Measurements from ENCODE around the gene BDH1.
A peak's percentile ranks its signal among the peaks of the same experiment; 100 is the strongest.

BDH1 gene

DNA sequence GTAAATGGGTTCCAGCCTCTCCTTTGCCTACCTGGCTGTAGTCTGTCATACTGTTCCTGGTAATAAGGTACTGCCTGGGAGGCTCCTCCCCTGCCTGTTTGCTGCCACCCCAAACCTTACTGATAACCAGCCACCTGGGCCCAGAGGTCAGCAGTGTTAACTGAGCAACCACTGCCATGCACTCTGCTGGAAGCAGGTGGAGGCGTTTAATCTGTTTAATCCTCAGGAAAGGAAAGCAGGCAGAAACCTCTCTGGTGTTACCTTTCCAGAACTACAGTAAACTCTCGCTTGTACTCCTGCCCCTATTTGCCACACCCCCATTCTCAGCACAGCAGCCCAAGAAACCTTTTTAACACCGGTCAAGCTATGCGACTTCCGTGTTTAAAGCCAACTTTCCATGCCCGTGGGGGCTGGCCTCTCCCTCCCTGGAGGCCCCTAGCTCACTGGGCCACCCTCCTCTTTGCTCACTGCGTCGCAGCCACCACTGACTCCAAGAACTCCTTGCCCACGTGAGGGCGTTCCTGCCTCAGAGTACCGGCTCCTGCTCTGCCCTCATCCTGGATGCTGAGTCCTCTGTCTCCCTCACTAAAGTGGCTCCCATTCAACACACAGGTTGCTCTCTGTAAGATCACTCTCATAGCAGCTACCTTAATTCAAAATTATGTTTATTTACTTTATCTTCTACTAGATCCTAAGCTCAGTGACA is 8.3 kb downstream of the BDH1 start:
- DNase-seq (ENCODE audit: low spot score): no peak

- no peak for DNase-seq (ENCODE audit: low spot score)
These were observed 9.3 kb downstream of the BDH1 start for GRCh38 chr3:197546307-197547085.

GRCh38 chr3:197545571-197545970 is 10.2 kb downstream of the BDH1 start:
- DNase-seq (ENCODE audit: low spot score): no peak

DNA sequence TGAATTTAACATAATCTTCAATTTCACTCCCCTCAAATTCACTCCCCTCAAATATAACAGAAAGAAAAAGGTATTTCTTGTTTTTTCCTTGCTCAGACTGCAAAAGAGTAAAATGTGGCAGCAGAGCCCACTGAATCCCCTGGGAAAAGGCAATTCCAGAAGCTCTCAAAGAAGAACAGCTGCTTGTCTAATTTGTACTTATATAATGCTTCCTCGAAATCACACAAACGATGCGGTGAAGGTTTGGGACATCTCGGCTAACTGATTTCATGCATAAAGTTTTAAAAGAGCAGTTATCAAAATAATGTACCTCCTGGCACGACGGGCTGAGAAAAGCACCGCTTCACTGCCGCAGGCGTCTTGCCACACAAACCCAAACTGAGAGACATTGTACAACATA is 10.7 kb downstream of the BDH1 start:
- DNase-seq (ENCODE audit: low spot score): no peak

DNA sequence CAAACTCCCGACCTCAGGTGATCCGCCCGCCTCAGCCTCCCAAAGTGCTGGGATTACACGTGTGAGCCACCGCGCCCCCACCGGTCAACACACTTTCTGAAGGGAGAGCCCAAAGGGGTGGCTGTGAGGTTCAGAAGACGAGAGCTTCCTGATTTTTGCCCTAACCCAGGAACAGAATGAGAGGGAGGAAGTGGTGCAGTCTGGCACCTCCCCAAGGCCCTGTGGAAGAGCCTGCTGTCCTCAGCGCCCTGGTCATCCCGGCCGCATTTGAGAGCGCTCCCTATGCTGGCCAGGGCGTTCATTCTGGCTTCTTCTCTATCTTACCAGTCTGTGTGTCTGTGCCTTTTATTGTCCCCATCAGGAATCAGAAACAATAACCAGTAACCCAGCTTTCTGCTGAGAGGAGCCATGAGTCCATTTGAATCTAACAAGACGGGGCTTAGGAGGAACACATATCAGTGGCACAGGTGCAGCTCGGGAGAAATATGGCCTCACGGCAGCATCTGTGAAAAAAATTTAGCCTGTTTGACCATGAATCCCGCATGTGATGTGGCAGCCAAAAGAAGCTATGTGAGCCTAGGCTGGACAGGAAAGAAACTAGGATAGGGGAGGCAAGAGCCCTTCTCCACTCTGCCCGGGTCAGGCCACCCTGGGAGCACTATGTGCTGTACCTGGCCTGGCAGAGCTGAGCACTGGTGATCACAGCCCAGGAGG is 12.9 kb downstream of the BDH1 start:
- no peak for DNase-seq (ENCODE audit: low spot score)

GRCh38 chr3:197541756-197542539 is 13.8 kb downstream of the BDH1 start:
- peak; percentile 80 for DNase-seq (ENCODE audit: low spot score)

DNA sequence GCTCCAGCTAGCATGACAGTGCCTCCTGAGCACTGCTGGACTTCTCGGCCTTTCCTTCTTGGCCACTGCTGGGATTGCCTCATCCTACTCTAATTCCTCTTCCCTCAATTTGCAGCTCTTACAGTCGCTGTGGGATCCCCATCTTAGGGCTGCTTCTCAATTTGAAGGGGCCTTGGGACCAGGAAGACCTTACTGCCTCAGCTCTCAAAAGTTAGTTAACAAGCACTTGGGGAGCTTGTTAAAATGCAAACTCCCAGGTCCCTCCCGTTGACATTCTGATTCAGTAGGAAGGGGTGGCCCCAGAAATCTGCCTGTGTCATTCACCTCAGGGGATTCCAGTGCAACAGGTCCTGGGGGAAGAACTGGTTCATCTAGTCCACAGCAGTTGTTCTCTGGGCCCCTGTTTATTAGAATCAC is 14.8 kb downstream of the BDH1 start:
- no peak for DNase-seq (ENCODE audit: low spot score)

- no peak for DNase-seq (ENCODE audit: low spot score)
These were observed 16.1 kb downstream of the BDH1 start for GRCh38 chr3:197539651-197540051.

GRCh38 chr3:197533927-197534725 is 21.6 kb downstream of the BDH1 start:
- no peak for DNase-seq (ENCODE audit: low spot score)

- no peak for DNase-seq (ENCODE audit: low spot score)
These were observed 22.4 kb downstream of the BDH1 start for GRCh38 chr3:197533396-197533795.

DNA sequence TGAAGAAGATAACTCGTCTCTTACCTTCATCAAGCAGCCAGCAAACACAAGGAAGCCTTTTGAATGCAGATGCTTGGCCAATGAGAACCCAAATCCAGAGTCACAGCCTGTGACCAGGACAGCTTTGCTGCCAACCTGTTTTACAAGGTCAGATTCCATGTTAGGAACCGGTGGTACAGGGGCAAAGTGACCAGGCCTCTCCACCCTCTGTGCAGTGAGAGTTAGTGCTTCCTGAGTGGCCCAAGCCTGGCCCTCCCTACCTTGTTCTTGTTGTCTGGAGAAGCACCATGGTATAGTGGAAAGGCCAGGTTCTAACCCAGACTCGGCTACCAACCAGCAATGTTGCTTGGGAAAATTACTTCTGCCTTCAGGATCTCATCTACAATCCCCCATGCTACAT is 23.4 kb downstream of the BDH1 start:
- no peak for DNase-seq (ENCODE audit: low spot score)

DNA sequence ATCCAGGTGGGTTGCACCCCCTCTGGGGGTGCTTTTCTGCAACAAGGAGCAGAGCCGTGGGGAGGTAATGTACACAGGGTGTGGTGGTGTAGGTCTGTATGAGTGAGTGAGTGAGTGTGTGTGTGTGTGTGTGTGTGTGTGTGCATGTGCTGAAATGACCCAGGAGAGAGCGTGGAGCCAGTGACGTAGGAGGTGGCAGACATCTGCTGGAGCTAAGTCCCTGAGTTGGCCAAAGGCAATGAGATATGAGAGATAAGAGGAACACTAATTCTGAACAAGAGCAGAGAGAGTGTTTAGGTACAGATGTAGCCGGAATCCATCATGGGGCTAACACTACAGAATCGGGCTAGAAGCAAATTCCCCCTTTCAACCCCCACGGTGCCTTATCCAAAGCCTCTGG is 27.6 kb downstream of the BDH1 start:
- no peak for DNase-seq (ENCODE audit: low spot score)

DNA sequence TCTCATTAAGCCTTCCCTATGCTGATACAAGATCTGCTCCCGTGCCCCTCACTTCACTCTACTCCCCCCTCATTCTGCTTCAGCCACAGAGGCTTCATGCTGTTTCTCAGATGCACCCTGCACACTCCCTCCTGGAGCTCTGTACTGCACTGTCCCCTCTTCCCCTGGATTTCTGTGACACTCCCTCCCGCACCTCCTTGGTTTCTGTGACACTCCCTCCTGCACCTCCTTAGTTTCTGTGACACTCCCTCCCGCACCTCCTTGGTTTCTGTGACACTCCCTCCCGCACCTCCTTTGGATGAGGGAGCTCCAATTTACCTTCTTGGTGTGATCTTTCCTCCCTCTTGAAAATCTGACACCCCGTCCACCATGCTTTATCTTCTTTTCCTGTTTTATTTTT is 28.2 kb downstream of the BDH1 start:
- DNase-seq (ENCODE audit: low spot score): no peak

DNA sequence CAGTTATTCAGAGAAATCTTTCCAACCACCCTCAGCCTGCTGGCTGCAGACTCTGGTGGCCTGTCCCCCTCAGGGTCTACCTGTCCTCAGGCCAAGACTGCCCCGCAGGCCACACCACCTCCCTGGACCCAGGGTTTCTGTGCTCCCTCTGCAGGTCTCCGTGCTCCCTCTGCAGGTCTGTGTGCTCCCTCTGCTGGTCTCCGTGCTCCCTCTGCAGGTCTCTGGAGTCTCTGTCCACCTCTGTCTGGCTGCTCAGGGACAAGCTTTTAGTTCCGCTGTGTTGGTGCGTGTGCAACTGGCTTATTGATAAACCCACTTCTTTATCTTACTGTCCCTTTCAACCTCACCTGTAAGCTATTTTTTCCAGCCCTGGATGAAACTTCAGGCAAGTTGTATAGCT is 30.1 kb downstream of the BDH1 start:
- DNase-seq (ENCODE audit: low spot score): no peak

DNA sequence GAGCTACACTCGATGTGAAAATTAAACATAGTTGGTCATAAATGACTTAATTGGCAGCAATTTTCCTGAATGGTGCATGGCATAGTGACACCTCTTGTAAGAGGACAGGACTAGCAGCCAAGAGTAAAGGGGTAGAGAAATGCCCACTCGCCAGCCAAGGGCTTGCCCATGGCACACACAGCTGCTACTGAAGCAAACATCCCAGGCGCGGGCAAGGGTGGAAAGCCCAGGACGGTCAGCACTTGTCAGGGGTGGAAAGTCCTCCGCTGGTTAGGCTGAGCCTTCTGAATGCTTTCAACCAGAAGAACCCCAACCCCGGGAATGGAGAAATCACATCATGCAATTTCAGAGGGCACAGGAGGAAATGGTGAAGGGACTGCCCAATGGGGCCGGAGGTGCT is 31.6 kb downstream of the BDH1 start:
- no peak for DNase-seq (ENCODE audit: low spot score)

DNA sequence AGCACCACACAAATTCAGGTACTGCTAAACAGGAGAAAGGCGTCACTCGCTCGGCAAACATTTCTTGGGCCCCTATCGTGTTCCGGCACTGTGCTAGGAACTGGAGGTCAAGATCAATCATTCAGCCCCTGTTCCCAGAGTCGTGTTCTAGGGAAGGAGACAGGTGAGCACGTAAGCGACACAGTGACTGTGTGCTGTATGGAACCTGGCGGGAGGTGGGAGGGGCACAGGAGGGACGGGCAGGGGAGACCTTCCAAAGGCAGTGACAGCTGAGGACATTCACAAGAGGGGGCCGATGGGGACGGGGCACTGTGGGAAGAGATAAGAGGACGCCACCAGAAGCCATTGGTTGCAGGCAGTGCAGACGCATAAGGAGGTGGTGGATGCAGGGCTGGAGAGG is 32.2 kb downstream of the BDH1 start:
- DNase-seq (ENCODE audit: low spot score): no peak

- DNase-seq (ENCODE audit: low spot score): no peak
These were observed 32.8 kb downstream of the BDH1 start for GRCh38 chr3:197522881-197523441.

DNA sequence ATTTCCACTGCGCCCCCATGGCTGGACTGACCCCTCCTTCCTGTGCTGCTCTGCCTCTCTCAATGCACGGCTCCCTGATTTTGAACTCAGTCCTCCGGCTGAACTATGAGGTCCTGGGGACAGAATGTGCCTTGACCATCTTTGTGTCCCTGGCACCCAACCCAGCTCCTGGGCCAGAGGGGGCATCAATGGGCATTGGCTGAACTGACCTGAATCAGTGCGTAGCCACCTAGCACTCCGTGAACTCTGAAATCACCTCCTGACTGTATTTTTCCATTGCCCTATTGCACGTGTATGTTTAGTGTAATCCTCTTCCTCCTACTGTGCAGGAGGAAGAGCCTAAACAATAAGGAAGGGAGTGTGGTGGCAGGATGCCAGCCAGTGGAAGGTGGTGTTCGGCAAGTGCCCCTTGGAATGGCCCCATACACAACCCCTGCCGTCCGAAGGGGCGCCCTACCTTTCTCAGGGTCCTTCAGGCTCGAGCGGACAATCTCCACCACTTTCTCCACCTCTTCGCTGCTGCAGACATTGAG is 33.5 kb downstream of the BDH1 start:
- DNase-seq (ENCODE audit: low spot score): no peak

DNA sequence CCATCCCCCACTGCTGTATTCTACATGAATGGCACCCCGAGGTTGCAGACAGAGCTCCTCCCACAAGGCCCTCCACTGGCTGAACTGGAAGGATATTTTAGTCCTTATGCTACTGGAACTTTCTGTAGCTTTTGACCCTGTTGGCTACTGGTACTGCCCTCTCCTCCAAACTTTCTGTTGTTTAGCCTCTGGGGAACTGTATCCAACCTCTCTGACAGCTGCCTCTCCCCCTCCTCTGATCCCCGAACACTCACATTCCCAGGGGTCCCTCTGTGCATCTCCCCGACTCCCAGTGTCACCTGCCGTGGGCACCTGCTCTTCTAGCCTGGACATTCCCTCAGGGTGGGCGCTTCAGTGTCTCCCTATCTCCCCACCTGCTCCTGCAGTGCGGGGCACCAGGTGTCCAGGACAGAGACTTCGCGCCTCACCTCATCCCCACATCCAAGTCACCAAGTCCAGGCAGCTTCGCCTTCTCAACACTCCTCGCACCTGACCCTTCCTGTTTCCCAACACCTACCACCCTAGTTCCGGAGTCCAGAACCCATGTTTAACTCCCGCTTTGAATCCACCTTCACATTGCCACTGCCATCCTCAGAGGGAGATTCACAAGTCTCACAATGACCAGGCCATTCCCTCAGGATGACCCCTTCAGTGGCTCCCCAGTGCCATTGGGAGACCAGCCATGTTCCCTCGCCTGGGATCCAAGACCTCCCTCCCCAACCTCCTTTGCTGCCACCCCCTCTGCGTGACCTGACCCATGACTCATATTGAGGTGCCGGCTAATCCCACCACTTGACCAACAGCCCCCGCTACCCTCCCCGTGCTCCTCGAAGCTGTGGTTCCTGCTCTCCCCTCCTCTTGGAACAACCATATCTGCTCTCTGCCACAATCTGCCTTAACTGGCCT is 34.2 kb downstream of the BDH1 start:
- no peak for DNase-seq (ENCODE audit: low spot score)
